Loucy (cell line): ENCODE measurements around the gene OPN1MW.
A peak's percentile ranks its signal among the peaks of the same experiment; 100 is the strongest.

Experiments
- EZH2phosphoT487 ChIP-seq: fragments of 200-600 bp; IDR thresholded peaks from 2 replicates; pipeline ENCODE4 v1.6.1; 2018; ENCODE audit warnings: antibody characterized with exemption, mild to moderate bottlenecking, moderate library complexity, borderline replicate concordance
- TF ChIP-seq, protein P1 (sequence below): fragments of 200-600 bp; sonication (generic); conservative IDR thresholded peaks from 2 replicates; pipeline ENCODE4 v1.5.1; 2014; ENCODE audit warnings: mild to moderate bottlenecking, antibody characterized with exemption, low read length

DNA sequence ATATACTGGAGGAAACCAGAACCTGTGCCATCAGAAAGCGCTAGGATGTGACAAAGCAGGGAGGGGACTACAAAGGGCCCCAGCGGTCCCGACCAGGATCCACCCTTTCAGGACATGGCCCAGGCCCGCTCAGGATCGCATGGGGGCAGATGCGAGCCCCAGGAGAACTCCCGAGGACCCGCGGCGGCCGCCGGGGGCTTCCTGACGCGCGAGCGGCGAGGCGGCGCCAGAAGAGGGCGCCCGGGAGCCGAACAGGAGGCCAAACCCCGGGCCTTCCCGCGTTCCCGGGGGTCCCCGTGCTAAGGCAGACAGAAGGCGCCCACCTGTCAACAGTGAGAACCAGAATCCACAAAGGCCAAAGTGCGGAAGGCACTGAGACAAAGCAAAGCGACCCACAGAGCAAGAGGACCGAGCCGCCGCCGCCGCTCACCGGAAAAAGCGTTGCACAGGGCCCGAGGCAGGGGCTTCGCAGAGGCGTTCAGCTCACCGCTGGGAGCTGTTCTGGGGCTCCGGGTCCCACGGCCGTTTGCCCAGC, 45.7 kb upstream of the OPN1MW start:
- no peak for TF ChIP-seq EZH2phosphoT487
- TF ChIP-seq, protein P1, sequence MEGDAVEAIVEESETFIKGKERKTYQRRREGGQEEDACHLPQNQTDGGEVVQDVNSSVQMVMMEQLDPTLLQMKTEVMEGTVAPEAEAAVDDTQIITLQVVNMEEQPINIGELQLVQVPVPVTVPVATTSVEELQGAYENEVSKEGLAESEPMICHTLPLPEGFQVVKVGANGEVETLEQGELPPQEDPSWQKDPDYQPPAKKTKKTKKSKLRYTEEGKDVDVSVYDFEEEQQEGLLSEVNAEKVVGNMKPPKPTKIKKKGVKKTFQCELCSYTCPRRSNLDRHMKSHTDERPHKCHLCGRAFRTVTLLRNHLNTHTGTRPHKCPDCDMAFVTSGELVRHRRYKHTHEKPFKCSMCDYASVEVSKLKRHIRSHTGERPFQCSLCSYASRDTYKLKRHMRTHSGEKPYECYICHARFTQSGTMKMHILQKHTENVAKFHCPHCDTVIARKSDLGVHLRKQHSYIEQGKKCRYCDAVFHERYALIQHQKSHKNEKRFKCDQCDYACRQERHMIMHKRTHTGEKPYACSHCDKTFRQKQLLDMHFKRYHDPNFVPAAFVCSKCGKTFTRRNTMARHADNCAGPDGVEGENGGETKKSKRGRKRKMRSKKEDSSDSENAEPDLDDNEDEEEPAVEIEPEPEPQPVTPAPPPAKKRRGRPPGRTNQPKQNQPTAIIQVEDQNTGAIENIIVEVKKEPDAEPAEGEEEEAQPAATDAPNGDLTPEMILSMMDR = peak; percentile 63
